ENCODE measurements around the gene SAPCD2. TPM values are rescaled to one million over a fixed set of nuclear protein-coding genes. Genes with fewer than 3 reads are reported as not detected.

Gene SAPCD2
- total RNA-seq, 1 experiment from 2014 or later, result 30.6 TPM

GRCh38 chr9:137027369-137028262, 42.7 kb downstream of the SAPCD2 start, which contains the start of gene ABCA2:
ABCA2 (minus strand) TSS chr9:137028237; CDS start chr9:137028140, 97 bp downstream.
- Histone ChIP-seq H3K4me1 (ENCODE audit: insufficient read depth, low read length, poor library complexity, severe bottlenecking) (peaks cover 10% of the 10 kb centered on the region), H3K36me3 (ENCODE audit: insufficient read depth, low read length, poor library complexity, severe bottlenecking) (no peaks in the 10 kb centered on the region), H3K27ac (ENCODE audit: low read depth, low read length, poor library complexity, severe bottlenecking) (peak within 1 kb of the TSS; percentile 64), H3K27me3 (replicated peaks; ENCODE audit: insufficient read depth, low read depth, low read length, poor library complexity) (no peaks in the 10 kb centered on the region), H3K4me3 (ENCODE audit: low read depth, low read length, poor library complexity, severe bottlenecking) (peak within 1 kb of the TSS; percentile 61), H3K9me3 (ENCODE audit: low read depth, low read length, poor library complexity, severe bottlenecking) (no peaks in the 10 kb centered on the region)
- BruUV-seq (replicated peaks), result no TSS peak
- no peak for DNase-seq (ENCODE audit: low spot score)
- TF ChIP-seq CTCF (conservative IDR thresholded peaks at IDR 0.05; ENCODE audit: low read depth, low read length) (no peak), EZH2 (IDR thresholded peaks at IDR 0.05; ENCODE audit: borderline replicate concordance, low read depth, low read length, poor library complexity, severe bottlenecking) (no peak)
- ChIA-PET POLR2A (ENCODE audit: low non-redundant PET) (no interaction called here), CTCF (interaction anchor here (0.5 to 0.6 kb wide), 2 partner anchors 15 to 204 kb away, joined by 5 read pairs; no protein-coding TSS in a partner anchor)
- intact Hi-C loops (cut with micrococcal nuclease; ENCODE audit: unreplicated experiment), result no loop called here

GRCh38 chr9:137026828-137027227, 43.5 kb downstream of the SAPCD2 start:
- Histone ChIP-seq H3K9me3 (ENCODE audit: low read depth, low read length, poor library complexity, severe bottlenecking) (no peaks in the 10 kb centered on the region), H3K36me3 (ENCODE audit: insufficient read depth, low read length, poor library complexity, severe bottlenecking) (no peaks in the 10 kb centered on the region), H3K27ac (ENCODE audit: low read depth, low read length, poor library complexity, severe bottlenecking) (no peak overlapping the region), H3K4me1 (ENCODE audit: insufficient read depth, low read length, poor library complexity, severe bottlenecking) (peaks cover 10% of the 10 kb centered on the region), H3K4me3 (ENCODE audit: low read depth, low read length, poor library complexity, severe bottlenecking) (peak overlapping the region; percentile 51), H3K27me3 (replicated peaks; ENCODE audit: insufficient read depth, low read depth, low read length, poor library complexity) (no peaks in the 10 kb centered on the region)
- intact Hi-C loops (cut with micrococcal nuclease; ENCODE audit: unreplicated experiment), result no loop called here
- ChIA-PET CTCF (no interaction called here), POLR2A (ENCODE audit: low non-redundant PET) (no interaction called here)
- TF ChIP-seq EZH2 (IDR thresholded peaks at IDR 0.05; ENCODE audit: borderline replicate concordance, low read depth, low read length, poor library complexity, severe bottlenecking) (no peak), CTCF (conservative IDR thresholded peaks at IDR 0.05; ENCODE audit: low read depth, low read length) (no peak)
- BruUV-seq (replicated peaks), result no TSS peak
- no peak for DNase-seq (ENCODE audit: low spot score)

- intact Hi-C loops (cut with micrococcal nuclease; ENCODE audit: unreplicated experiment), result no loop called here
- Histone ChIP-seq H3K27ac (ENCODE audit: low read depth, low read length, poor library complexity, severe bottlenecking) (no peak overlapping the region), H3K27me3 (replicated peaks; ENCODE audit: insufficient read depth, low read depth, low read length, poor library complexity) (no peaks in the 10 kb centered on the region), H3K36me3 (ENCODE audit: insufficient read depth, low read length, poor library complexity, severe bottlenecking) (no peaks in the 10 kb centered on the region), H3K4me1 (ENCODE audit: insufficient read depth, low read length, poor library complexity, severe bottlenecking) (peaks cover 10% of the 10 kb centered on the region), H3K9me3 (ENCODE audit: low read depth, low read length, poor library complexity, severe bottlenecking) (no peaks in the 10 kb centered on the region), H3K4me3 (ENCODE audit: low read depth, low read length, poor library complexity, severe bottlenecking) (no peak overlapping the region)
- ChIA-PET POLR2A (ENCODE audit: low non-redundant PET) (no interaction called here), CTCF (no interaction called here)
- no TSS peak for BruUV-seq (replicated peaks)
- DNase-seq (ENCODE audit: low spot score), result no peak
- TF ChIP-seq EZH2 (IDR thresholded peaks at IDR 0.05; ENCODE audit: borderline replicate concordance, low read depth, low read length, poor library complexity, severe bottlenecking), result no peak
- no peak for TF ChIP-seq CTCF (conservative IDR thresholded peaks at IDR 0.05; ENCODE audit: low read depth, low read length)
These were observed 44.0 kb downstream of the SAPCD2 start for GRCh38 chr9:137026384-137026783.
